GM12878 (cell line): ENCODE results near the gene NR2F1. TPM values are rescaled to one million over a fixed set of nuclear protein-coding genes. Genes with fewer than 3 reads are reported as not detected.

Experiments
- ATAC-seq: fragments of 200-7000 bp; cut with Tn5 transposase; 3 replicates; pipeline ENCODE4 v1.9.1; 2020; ENCODE audit warnings: mild to moderate bottlenecking, moderate library complexity
- BruUV-seq: library from RNA; stranded (reverse); fragments of 400-500 nt; replicated peaks from 2 replicates; lab custom pipeline; 2021; lab: Mats Ljungman, UMichigan
- CTCF ChIA-PET: fragments of 300-600 bp; sonication (Branson Sonifier 250); formaldehyde crosslinking; extraction: SDS; loops from one replicate; lab custom pipeline; 2021; ENCODE audit warnings: inconsistent platforms; lab: Yijun Ruan, JAX
- POLR2A ChIA-PET: fragments of 350-600 bp; formaldehyde crosslinking; extraction: SDS; loops from one replicate; lab custom pipeline; 2021; ENCODE audit warnings: inconsistent platforms; lab: Charles Lee
- RAD21 ChIA-PET: fragments of 300-600 bp; sonication (Branson Sonifier 250); formaldehyde crosslinking; loops from one replicate; lab custom pipeline; 2023; ENCODE audit warnings: antibody characterized with exemption; ENCODE audit not compliant: unreplicated experiment; lab: Charles Lee
- SMC1A ChIA-PET: fragments of 300-600 bp; sonication (Branson Sonifier 250); formaldehyde crosslinking; loops from one replicate; lab custom pipeline; 2023; ENCODE audit not compliant: unreplicated experiment, uncharacterized antibody; lab: Charles Lee
- DNase-seq: peaks from one replicate; pipeline ENCODE4 v3.0.0-alpha.2; 2011; ENCODE audit warnings: low read depth, low spot score
- FAIRE-seq: peaks from 3 replicates; lab custom pipeline; 2011; peaks lifted over from hg19 to GRCh38; lab: Jason Lieb, UNC
- H2AFZ ChIP-seq: 2 replicates; pipeline ENCODE4 v1.6.0; 2011; ENCODE audit warnings: low read depth, low read length, control low read depth; ENCODE audit not compliant: control insufficient read depth
- H3K27ac ChIP-seq: 2 replicates; pipeline ENCODE4 v1.5.1; 2011; ENCODE audit warnings: control low read depth; ENCODE audit not compliant: control insufficient read depth, insufficient read depth
- H3K27me3 ChIP-seq, 2 experiments: replicated peaks in 1 of 2; 2 replicates each; pipeline versions ENCODE4 v1.6.0 to v1.6.1; 2011; ENCODE audit warnings: low read length in 1 of 2; ENCODE audit not compliant: control insufficient read depth in 2 of 2, insufficient read depth in 2 of 2
- H3K36me3 ChIP-seq, 2 experiments: 2 replicates each; pipeline ENCODE4 v1.5.1; 2011; ENCODE audit warnings: low read length in 1 of 2; ENCODE audit not compliant: control insufficient read depth in 2 of 2, insufficient read depth in 2 of 2
- H3K4me1 ChIP-seq: 2 replicates; pipeline ENCODE4 v1.6.1; 2011; ENCODE audit warnings: mild to moderate bottlenecking, low read length, moderate library complexity, mixed read lengths; ENCODE audit not compliant: control insufficient read depth, insufficient read depth
- H3K4me2 ChIP-seq: 2 replicates; pipeline ENCODE4 v1.6.0; 2011; ENCODE audit warnings: control low read depth; ENCODE audit not compliant: control insufficient read depth, insufficient read depth
- H3K4me3 ChIP-seq: fragments of 200-600 bp; sonication (generic); 2 replicates; pipeline ENCODE4 v1.5.1; 2016
- H3K79me2 ChIP-seq: 2 replicates; pipeline ENCODE4 v1.6.0; 2011; ENCODE audit warnings: low read length; ENCODE audit not compliant: control insufficient read depth, insufficient read depth
- H3K9ac ChIP-seq: 2 replicates; pipeline ENCODE4 v1.8.0; 2011; ENCODE audit warnings: low read length, control low read depth, mixed read lengths; ENCODE audit not compliant: control insufficient read depth, insufficient read depth
- H3K9me3 ChIP-seq: replicated peaks from 3 replicates; pipeline ENCODE4 v1.5.1; 2011; ENCODE audit warnings: mild to moderate bottlenecking, low read length; ENCODE audit not compliant: control insufficient read depth, insufficient read depth
- H4K20me1 ChIP-seq: 2 replicates; pipeline ENCODE4 v1.6.0; 2011; ENCODE audit not compliant: control insufficient read depth, insufficient read depth
- FOXK2 ChIP-seq: fragments of 450-650 bp; IDR thresholded peaks from 2 replicates; pipeline ENCODE4 v1.6.1; 2017; ENCODE audit warnings: mild to moderate bottlenecking, moderate library complexity
- NRF1 ChIP-seq: conservative IDR thresholded peaks from 2 replicates; pipeline ENCODE4 v1.6.1; 2011; ENCODE audit warnings: mild to moderate bottlenecking, low read depth, low read length, improper control_type of control experiment
- WGBS: methylation state at CpG from one replicate; pipeline ENCODE4 v1.1.6; 2016; ENCODE audit warnings: low lambda C conversion rate; ENCODE audit not compliant: insufficient replicate concordance, insufficient coverage; ENCODE audit errors: missing lambda C conversion rate; 5-methylcytosine and 5-hydroxymethylcytosine counted together
- in situ Hi-C: fragments of 300-500 bp; cut with MboI; formaldehyde crosslinking; loops from 9 replicates; pipeline ENCODE4 v1.14.3; 2018; ENCODE audit warnings: mixed read lengths
- intact Hi-C: fragments of 100-400 bp; cut with micrococcal nuclease; formaldehyde crosslinking; loops from one replicate; pipeline ENCODE4 v1.14.2; 2022; ENCODE audit not compliant: unreplicated experiment
- polyA plus RNA-seq, 11 experiments: library from polyadenylated mRNA; depleted of rRNA in 4 of 11; unstranded in 6 of 11; stranded (reverse) in 5 of 11; fragments of >200 nt; fragmentation: Nextera tagmentation in 4 of 11; fragmentation: Illumina TruSeq in 1 of 11; extraction: Ambion mirVana in 4 of 11; extraction: Trizol in 1 of 11; gene quantifications; 1 replicate in 1 of 11; 2 replicates in 10 of 11; pipeline versions ENCODE4 v1.2.1 to v1.2.3, GENCODE V29; 2011 to 2016; ENCODE audit warnings: inconsistent platforms in 2 of 11, missing spikeins in 2 of 11, low read depth in 1 of 11
- total RNA-seq, 4 experiments: library from RNA; depleted of rRNA in 3 of 4; stranded (reverse); fragments of >200 nt in 3 of 4; fragmentation: Illumina TruSeq in 1 of 4; extraction: Trizol in 1 of 4; gene quantifications; 2 replicates each; pipeline versions ENCODE4 v1.2.1 to v1.2.3, GENCODE V29; 2013 to 2021
- TF ChIP-seq, protein P1 (sequence below): fragments of 450-650 bp; IDR thresholded peaks from 2 replicates; pipeline ENCODE4 v1.6.1; 2017; ENCODE audit warnings: low read depth, mild to moderate bottlenecking, moderate library complexity

The NR2F1 gene
- total and polyA plus RNA-seq, 10 of the 15 experiments (the other 5 are each of a cell fraction or from before 2014, with no cell fraction given): 0.04 to 0.79 (median 0.36) TPM; not detected in 7

DNA sequence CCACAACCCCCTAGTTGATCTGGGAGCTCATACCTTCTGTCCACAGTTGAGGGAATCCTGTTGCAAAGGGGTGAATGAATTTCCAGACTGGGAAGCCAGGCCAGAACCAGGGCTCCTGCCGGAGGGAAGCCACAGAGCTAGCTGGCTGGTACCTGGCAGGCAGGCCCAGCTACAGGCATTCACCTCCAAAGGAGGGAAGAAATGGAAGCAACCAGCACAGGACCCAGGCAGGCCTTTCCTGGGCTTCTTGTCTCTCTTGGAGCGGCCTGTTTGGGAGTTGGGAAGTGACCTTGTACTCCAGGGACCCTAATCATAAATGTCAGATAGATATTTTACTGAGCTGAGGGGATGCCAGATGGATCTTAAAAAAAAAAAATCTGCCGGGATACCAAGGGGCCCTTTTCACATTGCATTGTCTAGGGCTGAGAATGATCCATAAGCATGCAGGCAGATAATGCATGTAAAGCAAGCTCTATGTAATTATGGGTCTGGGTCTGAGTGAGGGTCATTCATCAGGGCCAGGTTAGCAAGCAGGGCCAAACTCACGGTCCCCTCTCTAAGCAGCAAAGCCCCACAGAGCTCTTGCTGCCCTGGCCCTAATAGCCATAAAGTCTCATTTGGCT lies 8.4 kb downstream of the NR2F1 start:
- peaks cover 18 to 34% of the 10 kb centered on the region in 2 experiments for H3K27me3 ChIP-seq
- WGBS: 43% methylated on average over 4 of the region's 4 CpGs
- H3K9ac ChIP-seq: no peak overlapping the region
- H3K4me3 ChIP-seq: no peak overlapping the region
- H4K20me1 ChIP-seq: no peaks in the 10 kb centered on the region
- no peaks in the 10 kb centered on the region for H3K36me3 ChIP-seq
- DNase-seq (no peak), ATAC-seq (no peak), FAIRE-seq (no peak)
- POLR2A ChIA-PET: no interaction called here
- CTCF ChIA-PET: interaction anchor here (0.9 to 1.7 kb wide), 3 partner anchors 8 to 209 kb away, joined by 3 to 6 read pairs (median 4); partner anchors contain the start of gene NR2F1
- no peaks in the 10 kb centered on the region for H3K4me1 ChIP-seq
- H3K27ac ChIP-seq: no peak overlapping the region
- H3K4me2 ChIP-seq: no peak overlapping the region
- intact Hi-C loops (no loop called here), in situ Hi-C loops (loop anchor here (25.0 kb wide), 1 partner anchor 1096 kb away; no protein-coding TSS in a partner anchor)
- SMC1A ChIA-PET: interaction anchor here (0.6 kb wide), 1 partner anchor 209 kb away, joined by 3 read pairs; no protein-coding TSS in a partner anchor
- no peak for TF ChIP-seq FOXK2
- no peak for TF ChIP-seq NRF1
- TF ChIP-seq, protein P1, sequence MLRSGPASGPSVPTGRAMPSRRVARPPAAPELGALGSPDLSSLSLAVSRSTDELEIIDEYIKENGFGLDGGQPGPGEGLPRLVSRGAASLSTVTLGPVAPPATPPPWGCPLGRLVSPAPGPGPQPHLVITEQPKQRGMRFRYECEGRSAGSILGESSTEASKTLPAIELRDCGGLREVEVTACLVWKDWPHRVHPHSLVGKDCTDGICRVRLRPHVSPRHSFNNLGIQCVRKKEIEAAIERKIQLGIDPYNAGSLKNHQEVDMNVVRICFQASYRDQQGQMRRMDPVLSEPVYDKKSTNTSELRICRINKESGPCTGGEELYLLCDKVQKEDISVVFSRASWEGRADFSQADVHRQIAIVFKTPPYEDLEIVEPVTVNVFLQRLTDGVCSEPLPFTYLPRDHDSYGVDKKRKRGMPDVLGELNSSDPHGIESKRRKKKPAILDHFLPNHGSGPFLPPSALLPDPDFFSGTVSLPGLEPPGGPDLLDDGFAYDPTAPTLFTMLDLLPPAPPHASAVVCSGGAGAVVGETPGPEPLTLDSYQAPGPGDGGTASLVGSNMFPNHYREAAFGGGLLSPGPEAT: no peak
- H3K79me2 ChIP-seq: no peaks in the 10 kb centered on the region
- RAD21 ChIA-PET: interaction anchor here (0.7 kb wide), 1 partner anchor 9 kb away, joined by 5 read pairs; no protein-coding TSS in a partner anchor
- H2AFZ ChIP-seq: no peak overlapping the region
- H3K9me3 ChIP-seq: no peaks in the 10 kb centered on the region; the same call in 1 of the 3 replicates
- no TSS peak for BruUV-seq
